HG02571 (cell line): ENCODE measurements around the gene NOL7.
A peak's percentile ranks its signal among the peaks of the same experiment; 100 is the strongest.

Experiments used
- ATAC-seq: cut with Tn5 transposase; IDR thresholded peaks from one replicate; pipeline ENCODE4 v1.9.1; 2021; ENCODE audit warnings: mild to moderate bottlenecking, moderate library complexity; ENCODE audit not compliant: unreplicated experiment

Gene NOL7

DNA sequence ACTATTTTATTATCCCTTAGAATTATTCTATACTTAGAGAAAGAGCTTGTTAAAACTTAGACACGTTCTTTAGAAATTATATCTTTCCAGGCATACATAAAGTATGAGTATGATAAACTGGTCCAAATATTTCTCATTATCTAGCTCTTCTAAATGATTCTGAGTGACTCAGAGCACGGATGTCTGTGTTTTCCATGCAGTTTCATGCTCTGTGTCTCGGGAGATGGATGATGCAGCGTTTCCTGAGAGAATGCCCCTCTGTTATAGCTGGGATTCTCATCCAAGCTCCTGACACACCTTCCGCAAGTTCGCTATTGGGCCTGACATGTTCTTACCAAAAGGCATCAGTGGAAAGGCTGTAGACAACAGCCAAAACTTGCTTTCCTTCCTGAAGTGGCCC lies 21.4 kb upstream of the NOL7 start:
- no peak for ATAC-seq

DNA sequence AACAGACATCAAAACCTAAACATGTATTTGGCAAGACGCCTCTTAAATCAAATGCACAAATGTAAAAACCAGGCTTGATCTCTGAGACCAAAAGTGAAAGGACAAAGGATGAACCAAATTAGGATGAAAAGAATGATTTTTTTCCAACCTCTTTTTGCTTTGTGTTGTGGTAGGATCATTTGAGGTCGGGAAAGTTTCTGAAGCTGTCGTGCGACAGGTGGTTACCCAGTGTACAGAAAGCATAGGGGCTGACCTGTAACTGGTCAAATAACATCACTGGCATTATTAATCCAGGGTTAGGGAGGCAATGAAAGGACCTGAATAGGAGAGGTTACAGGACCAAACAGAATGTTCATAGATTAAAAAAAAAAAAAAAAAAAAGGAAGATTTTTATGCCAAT lies 18.1 kb upstream of the NOL7 start:
- no peak for ATAC-seq

DNA sequence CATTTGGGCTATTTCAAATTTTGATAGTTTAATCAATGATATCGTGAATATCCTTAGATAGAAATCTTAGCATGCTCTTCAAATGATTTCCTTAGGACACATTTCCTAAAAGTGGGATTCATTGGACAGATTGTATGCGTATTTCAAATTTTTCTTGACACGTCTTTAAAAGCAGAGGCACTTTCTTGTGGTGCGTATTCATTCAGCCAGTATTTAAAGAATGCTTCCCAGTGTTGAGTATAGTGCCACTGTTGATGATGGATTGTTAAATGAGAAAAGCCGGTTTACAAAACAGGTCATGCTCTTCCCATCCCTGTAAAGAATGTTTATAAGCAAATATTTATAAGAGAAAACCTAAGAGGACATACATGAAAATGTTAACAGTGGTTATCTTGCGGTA lies 15.1 kb upstream of the NOL7 start:
- ATAC-seq: no peak

DNA sequence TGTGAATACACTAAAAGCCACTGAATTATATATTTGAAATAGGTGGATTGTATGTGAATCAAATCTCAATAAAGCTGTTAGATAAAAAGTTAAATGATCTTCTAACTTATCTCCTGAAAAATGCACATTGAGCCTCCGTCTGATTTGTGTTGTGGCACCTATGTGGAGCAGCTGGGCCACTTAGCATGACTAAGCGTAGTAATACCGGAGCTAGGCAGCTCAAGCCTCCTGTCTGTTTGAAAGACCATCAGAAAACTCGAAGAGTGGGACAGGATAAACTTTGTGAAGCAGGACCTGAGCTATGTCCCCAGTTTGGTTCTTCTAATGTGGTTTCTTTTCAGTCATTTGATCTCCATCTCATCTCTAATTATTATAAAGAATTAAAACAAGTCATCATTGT lies 11.0 kb upstream of the NOL7 start:
- ATAC-seq: no peak

DNA sequence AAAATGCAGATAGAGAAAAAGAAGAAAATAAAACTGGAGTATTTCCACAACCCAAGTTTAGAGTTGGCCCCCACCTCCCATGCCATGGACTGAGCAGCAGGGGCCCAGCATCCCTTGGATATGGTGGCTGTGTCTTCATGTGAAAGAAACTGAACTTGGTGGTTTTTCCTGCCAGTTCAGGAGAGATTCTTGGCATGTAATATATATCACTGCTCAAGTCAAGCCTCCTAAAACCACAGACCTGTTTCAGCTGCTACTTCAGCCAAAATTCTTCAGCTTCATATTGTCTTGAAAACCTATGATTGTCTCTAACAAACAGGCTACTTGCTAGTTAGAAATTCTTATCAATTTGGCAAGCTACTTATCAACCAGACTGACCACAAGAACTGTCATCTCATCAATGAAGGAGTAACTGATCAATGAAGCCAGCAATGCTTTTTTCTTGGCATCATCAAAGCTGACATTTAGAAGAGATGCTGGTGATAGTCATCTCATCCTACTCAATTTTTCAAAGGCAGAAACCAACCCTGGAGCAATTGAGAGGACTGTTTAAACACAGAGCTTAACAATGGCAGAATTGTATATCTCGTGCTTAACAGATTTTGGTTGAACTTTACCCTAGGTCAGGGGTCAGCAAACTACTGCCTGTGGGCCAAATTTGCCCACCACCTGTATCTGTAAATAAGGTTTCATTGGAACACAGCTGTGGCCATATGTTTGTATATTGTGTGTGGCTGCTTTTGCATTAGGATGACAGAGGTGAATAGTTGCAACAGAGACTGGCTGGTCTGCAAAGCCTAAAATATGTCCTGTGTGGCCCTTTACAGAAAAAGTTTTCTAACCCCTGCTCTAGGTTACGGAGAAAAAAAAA lies 10.4 kb upstream of the NOL7 start:
- no peak for ATAC-seq

DNA sequence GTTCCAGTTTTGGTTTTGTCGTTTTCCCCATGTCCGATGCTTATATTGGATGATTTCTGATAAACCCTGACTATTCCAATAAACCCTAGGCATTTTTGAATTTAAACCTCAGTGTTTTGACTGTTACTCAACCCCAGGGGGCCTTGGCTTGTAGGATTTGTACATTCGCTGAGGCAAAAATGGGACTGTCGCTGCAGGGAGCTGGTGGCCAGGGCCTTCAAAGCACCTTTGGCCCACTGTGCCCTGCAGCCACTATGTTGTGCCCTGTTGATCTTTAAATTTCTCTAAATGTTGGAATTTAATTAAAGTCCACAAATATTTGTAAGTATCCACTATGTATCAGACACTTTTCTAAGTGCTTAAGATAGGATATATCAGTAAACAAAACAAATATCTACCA lies 9.5 kb upstream of the NOL7 start:
- no peak for ATAC-seq

DNA sequence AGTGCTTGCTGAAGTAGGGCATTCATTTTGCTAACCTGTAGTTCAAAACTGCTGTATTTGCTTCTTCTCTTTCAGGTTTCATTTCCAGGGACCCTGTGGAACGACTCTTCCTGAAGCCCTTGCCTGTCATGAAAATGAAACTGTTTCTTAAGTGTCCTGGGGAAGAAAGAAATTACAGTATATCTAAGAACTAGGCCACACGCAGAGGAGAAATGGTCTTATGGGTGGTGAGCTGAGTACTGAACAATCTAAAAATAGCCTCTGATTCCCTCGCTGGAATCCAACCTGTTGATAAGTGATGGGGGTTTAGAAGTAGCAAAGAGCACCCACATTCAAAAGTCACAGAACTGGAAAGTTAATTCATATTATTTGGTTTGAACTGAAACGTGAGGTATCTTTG lies 3.4 kb upstream of the NOL7 start:
- ATAC-seq: no peak

DNA sequence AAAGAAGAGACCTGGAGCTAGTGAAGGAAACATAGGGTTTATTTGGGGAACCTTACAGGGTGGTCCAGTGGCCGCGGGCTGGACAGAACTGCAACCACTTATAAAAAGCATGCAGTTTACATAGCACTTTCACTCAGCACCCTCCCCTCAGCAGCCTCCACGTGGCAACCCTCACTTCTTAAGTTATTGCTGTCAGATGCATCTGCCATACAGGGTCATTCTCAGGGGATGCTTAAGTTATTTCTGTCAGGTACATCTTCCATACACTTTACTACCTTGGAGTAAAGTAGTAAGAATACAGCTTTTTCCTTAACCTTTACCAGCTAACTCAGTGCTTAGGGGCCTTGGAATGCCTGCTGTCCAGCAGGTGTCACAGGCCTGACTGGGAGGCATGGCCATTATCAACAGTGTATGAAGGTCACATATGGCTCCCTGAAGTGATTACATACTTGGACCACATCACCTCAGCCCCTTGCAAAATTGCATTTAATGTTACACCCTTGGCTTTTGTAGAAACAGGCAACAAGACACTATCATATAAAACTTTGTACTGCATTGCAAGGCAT lies 2.0 kb upstream of the NOL7 start:
- ATAC-seq: no peak

DNA sequence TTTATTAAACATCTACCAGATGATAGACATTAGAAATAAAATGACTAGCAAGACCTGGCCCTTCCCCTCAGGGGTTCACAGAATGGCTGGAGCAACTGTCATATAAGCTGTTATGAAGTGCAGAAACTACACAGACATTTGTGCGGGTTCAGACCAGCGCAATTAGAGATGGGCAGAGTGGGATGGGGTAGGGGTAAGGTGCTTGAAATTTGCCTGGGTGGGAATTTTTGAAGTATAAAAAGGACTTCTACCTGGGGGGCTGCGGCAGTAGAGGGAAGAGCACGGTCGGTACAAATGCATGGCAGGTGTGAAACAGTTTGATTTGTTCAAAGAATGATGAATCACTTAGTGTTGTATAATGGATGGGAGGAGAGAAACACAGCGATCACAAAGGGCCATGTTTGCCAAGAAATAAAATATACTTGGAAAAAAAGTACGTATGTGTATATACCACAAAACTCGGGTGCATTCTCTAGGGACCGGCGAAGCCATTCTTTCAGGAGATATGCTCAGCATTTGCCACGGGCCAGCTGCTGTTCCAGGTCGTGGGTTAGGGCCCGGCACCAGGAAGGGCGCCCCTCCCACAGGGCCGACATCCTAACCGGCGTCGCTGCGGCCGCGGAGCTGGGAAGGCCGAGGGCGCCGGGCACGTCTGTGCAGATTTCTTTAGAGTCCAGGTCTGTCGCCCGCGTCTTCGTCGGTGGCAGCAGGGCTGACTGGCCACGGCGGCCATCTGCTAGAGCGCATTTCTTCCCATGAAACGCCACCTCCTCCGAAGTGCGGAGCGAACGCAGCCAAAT lies 809 bp upstream of the NOL7 start:
- peak; percentile 21 for ATAC-seq

DNA sequence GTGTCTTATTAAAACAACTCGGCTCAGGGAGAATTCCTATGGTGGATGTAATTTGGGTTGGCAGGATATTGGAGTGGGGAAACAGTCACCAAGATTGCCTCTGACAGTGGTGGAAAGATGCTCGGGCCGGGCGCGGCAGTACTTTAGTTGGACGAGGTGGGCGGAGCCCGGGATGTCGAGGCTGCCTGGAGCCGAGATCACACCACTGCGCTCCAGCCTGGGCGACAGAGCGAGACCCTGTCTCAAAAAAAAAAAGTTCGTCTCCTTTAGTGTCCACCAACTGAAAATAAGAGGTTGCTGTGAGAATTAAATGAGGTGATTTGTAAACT lies 621 bp downstream of the NOL7 start:
- peak; percentile 16 for ATAC-seq

DNA sequence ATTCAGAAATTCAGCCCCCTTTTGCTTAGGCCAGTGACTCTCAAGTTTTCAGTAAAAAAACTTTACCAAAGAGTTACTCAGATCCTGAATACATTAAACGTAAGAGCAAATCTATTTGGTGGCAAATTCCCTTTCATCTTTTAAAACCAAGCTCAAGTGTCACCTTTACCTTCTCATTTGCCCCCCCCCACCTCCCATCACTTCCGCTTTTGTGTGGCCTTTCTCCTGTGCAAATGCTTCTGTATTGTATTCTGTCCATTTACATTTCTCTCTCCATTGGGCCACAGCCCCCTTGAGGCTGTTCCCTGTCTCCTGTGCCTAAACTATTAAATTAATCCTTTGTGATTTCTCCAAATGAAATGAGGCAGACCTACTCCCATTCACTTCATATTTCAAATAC lies 1.9 kb downstream of the NOL7 start:
- ATAC-seq: no peak

DNA sequence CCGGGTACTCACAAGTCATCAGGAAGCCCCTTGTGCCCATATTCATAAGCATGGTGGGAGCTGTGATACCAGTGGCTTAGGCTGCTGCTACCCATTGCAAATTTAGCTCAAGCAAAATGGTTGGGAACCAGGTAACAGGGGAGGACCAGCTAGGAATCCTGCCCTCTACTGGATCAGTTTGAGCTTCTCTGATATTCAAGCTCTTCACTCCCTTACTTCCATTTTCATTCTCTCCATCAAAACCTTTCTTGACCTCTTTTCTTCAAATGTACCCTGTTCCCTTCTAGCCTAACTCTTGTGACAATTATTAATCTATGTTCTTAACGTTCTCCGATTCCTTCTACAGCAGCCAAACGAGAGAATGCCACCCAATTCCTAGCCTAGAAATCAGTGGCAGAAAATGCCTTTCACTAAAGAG lies 9.7 kb downstream of the NOL7 start:
- no peak for ATAC-seq

DNA sequence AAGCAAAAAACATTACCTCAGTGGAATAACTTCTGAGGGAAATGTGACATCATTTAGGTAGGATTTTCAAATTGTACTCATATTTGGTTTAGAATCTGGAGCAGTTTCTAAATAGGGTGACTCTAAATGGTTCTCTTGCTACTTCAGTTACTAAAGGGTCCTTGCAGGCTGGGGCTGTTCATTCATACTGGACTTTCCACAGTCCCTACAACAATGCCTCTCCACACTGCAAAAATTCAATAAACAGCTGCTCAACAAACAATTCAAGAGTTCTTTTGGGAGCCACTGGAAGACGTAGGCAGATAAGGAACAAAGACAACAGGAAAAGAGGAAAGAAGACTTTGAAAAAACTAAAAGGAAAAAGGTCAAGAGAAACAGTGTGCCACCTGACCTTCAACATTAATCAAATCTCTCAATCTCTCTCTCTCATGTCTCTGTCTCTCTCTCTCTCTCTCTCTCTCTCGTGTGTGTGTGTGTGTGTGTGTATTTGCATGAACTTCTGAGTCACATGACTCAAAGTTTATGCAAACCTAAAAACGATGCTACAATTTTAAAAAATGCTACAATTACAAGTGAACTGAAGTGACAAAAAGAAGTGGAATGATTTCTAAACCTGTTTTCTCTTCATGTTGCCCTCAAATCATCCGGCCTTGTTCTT lies 14.5 kb downstream of the NOL7 start:
- ATAC-seq: no peak

DNA sequence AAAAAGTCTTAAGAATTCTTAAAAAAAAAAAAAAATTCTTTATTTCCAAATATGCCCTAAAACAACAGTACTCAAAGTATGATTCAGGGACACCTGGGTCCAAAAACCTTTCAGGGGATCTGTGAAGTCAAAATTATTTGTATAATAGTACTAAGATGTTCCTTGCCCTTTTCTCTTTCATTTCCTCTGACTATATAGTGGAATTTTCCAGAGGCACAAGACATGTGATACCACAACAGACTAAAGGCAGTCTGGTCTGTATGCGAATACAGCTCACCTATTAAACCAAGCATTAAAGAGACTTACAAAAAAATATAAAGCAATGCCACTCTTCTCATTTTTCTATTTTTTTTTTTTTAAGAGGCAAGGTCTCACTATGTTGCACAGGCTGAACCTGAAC lies 15.4 kb downstream of the NOL7 start:
- ATAC-seq: no peak

DNA sequence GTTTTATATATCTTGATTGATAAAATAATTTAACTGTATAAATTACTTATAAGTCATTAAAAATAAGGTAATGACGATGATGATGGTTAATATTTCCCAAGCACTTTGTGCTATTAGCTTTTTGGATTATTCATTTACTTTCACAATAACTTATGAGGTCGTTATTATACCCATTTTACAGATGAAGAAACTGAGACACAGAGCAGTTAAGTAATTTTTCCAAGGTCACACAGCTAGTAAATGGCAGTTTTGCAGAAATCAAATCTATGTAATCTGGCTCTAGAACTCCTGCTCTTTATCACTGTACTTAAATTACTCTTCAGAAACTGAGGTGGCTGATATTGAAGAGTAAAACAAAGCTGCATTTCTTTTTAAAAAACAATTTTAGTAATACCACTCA lies 18.2 kb downstream of the NOL7 start:
- no peak for ATAC-seq

DNA sequence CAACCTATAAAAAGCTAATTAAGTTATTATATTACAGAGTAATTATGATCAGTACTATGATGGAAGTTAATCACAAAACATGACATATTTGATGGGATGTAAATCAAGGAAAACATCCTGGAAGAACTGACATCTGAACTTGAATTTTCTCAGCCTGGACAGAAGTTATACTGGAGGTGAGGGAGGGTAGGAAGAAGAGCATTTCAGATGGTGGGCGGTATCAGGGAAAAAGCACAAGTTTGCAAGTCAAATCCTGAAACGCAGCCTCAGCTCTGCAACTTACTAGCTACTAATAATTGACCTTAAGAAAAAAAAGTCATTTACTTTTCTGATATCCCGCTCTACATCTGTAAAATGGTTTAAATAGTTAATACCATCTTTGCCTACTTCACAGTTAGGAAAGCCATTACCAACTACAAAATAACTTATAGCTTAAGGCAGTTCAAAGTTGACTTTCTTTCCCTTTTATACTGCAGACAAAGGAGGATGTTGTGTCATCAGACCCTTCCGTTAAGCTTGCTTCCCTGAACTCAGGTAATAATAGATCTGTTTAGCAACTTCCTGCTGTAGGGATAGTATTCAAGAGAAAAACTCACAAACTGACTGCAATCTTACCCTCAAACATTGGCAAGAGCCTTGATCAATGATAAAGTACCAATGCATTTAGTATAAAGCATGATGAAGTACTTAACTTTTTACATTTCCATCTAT lies 21.0 kb downstream of the NOL7 start:
- no peak for ATAC-seq

DNA sequence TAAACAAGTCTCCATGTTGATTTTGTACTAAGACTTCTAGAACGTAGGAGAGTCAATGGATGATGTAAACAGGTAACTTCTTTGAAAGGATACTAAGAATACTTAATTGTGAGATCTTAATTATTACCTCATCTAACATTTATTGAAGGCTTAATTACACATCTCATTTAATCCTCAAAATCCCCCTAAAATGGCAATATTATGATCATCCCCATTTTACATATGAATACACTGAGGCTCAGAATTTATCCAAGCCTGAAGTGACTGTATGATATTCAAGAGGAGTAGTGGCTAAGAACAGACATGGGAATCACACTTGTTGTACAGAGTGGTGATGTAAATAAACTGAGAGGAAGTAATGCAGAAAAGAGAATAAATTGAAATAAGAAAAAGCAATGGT lies 22.9 kb downstream of the NOL7 start:
- ATAC-seq: no peak

DNA sequence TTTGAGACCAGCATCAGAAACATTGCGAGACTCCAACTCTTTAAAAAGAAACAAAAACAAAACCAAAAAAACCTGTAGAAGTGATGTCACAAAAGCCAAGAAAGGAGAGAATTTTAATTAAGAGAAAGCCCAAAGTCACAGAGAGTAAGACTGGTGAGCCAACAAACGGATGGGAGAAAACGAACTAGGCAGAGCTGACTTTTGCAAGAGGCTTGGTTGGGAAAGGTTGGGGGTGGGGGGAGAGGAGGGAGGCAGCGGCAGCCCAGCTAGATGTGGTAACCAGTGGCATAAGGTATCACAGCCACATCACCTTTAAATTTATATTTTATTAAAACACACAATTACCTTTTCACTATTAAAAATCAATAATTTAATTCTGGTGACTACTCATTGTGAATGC lies 23.5 kb downstream of the NOL7 start:
- no peak for ATAC-seq

DNA sequence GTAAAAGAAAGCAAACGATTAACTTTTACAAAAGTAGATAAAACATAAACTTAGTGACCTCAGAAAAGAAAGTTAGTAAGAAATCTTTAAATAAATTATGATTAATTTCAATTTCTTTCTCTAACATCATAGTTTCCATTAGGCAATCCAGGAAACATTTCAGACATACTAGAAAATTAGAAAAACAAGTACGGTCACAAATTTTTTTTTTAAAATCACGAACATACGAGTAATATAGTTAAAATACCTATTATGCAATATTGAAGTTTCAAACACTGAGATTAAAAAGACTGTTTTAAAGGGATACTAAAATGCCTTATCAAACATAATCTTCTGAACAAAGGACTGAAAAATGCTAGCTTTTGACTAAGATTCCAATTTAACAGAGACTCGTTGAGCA lies 26.2 kb downstream of the NOL7 start:
- no peak for ATAC-seq

DNA sequence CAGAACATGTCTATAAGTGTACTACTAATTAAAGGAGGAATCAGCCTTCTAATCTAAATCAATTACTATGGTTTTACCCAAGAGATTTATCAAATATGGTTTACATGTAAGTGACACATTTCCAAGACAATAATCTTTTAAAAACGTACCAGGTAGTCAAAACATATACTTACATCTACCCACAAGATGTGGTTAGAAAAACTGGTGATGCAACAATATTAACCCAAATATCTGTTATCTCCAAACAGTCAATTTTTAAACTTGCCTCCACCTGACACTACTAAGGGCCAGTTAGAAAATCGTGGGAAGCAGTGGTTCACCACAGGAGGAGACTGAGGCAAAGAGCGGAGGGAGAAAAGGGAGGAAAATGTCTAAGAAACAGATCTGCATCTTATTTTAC lies 28.0 kb downstream of the NOL7 start:
- ATAC-seq: no peak

DNA sequence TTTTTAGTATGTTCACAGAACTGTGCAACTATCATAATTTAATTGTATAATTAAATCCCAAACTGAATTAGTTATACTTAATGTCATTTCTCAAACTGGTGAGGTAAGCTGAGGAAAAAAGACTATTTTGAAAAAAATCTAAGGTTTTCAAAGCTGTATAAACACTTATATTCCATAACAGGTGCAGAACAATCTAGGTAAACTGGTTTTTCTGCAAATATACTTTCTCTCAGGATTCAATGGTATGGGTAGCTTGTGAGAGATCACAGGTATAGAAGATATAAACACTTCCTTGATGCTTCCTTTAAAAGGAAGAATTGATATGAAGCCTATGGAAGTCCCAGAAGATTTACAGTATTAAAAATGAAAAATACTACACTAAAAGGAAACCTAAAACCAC lies 33.7 kb downstream of the NOL7 start:
- no peak for ATAC-seq
